Caki2 (cell line): ENCODE data around the gene ALKBH6. TPM values are rescaled to one million over a fixed set of nuclear protein-coding genes. Genes with fewer than 3 reads are reported as not detected.
A peak's percentile ranks its signal among the peaks of the same experiment; 100 is the strongest.

ENCODE experiments used
- DNase-seq: peaks from one replicate; pipeline ENCODE4 v3.0.0-alpha.2; 2015; ENCODE audit warnings: low read depth
- in situ Hi-C: cut with HindIII; loops from 2 replicates; pipeline ENCODE4 v1.10.0; 2016; ENCODE audit warnings: low sequenced_read_pairs, low pct_unique_long_range_greater_than_20kb, mixed read lengths
- total RNA-seq: library from RNA; depleted of rRNA; stranded (reverse); fragments of >200 nt; shearing (Covaris generic); gene quantifications from 2 replicates; pipeline ENCODE4 v1.2.3, GENCODE V29; 2014; ENCODE audit warnings: low replicate concordance; rRNA removed

ALKBH6 gene
- total RNA-seq, 1 experiment from 2014 or later: 41.7 TPM

DNA sequence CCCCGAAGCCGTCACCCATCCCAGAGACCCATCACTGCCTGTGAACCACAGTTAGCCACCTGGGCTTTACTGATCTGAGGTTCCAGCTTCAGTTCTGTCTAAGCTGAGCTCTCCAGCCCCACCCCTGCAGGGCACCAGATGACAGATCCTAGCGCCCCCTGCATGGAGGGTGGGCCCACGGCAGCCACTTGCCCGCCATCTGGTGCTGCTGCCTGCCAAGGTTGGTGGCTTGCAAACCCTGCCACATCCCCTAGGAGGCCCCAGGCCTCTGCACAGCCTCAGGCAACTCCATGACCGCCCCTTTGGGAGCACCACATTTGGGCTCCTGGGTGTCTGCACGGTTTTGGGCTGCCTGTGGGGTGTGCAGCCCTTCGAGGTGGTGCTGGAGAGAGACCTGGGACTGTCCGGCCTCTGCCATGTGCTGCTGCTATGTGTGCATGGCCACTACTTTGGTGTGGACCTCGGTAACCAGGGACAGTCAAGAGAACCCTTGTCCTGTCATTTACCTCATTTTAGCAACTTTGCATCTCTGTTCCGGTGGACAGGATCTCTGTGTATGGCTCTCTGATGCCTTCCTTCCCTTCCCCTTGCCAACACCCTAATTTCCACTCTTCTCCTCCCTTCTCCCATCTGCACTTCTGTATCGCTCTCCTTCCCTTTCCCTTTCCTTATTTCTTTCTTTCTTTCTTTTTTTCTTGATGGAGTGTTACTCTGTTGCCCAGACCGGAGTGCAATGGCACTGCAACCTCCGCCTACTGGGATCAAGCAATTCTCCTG is 36.4 kb downstream of the ALKBH6 start:
- DNase-seq: no peak
- in situ Hi-C loops: no loop called here

- in situ Hi-C loops: no loop called here
- peak; percentile 43 for DNase-seq
These were observed 38.3 kb downstream of the ALKBH6 start for GRCh38 chr19:35975608-35976214.

DNA sequence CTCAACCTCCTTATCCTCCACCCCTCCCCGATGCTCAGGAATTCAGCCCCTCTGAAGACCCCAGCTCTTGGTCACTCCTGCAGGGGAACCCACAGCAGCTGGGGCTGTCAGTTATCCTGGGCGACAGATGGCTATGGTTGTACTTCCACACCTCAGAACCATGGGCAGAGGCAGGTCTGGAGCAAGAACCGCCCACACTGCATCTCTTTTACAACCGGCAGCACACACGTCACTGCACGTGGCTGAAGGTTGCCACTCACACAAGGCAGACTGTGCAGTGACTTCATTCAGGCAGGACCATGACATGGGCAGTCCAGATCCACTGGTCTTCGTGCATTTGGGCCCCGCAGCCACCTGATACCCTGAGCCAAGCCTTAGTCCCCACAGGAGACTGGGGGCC is 40.5 kb downstream of the ALKBH6 start:
- in situ Hi-C loops: no loop called here
- DNase-seq: no peak

GRCh38 chr19:35966771-35967170 is 47.2 kb downstream of the ALKBH6 start:
- in situ Hi-C loops: no loop called here
- no peak for DNase-seq

DNA sequence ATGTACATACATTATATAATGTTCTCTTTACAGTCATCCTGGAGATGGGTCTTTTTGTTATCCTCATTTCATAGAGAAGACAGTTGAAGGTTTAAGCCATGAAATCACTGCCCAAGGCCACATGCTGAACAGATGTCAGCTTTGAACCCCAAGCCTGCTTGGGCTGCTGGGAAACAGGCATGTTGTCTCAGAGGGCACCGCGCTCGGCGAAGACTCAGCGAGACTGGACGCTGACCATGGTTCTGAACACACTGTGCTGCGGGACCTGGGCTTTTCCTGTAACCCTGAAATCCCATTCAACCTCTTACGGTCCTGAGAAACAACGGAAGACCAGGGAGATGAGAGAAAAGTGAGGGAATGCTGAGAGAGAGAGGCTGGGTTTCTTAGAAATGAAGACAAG is 50.5 kb downstream of the ALKBH6 start:
- in situ Hi-C loops: no loop called here
- DNase-seq: peak; percentile 41

GRCh38 chr19:35960432-35960972 is 53.5 kb downstream of the ALKBH6 start:
- DNase-seq: no peak
- in situ Hi-C loops: no loop called here

- in situ Hi-C loops: no loop called here
- DNase-seq: no peak
These were observed 54.1 kb downstream of the ALKBH6 start for GRCh38 chr19:35959968-35960320.

Other genes with a start within 250 kb of the ALKBH6 start
- 2.2 and 3.5 TPM in 2 replicates for gene ARHGAP33, start 238.6 kb downstream of the ALKBH6 start, total RNA-seq
- gene PRODH2, start 201.4 kb downstream of the ALKBH6 start, total RNA-seq: 0.17 TPM in 1 of 2 replicates, not detected in the other
- gene NPHS1, start 161.7 kb downstream of the ALKBH6 start, total RNA-seq: 0.41 and 0.88 TPM in 2 replicates
- not detected in 2 replicates for gene KIRREL2, start 157.3 kb downstream of the ALKBH6 start, total RNA-seq
- 53.9 and 58.7 TPM in 2 replicates for gene APLP1, start 145.6 kb downstream of the ALKBH6 start, total RNA-seq
- gene NFKBID, start 113.7 kb downstream of the ALKBH6 start, total RNA-seq: 4.8 and 5.8 TPM in 2 replicates
- 0.88 TPM in 1 of 2 replicates, not detected in the other for gene HCST, start 111.7 kb downstream of the ALKBH6 start, total RNA-seq
- not detected in 2 replicates for gene TYROBP, start 105.9 kb downstream of the ALKBH6 start, total RNA-seq
- gene LRFN3, start 77.8 kb downstream of the ALKBH6 start, total RNA-seq: 4.4 and 9.7 TPM in 2 replicates
- gene SDHAF1, start 19.0 kb downstream of the ALKBH6 start, total RNA-seq: 54.3 and 64.8 TPM in 2 replicates
- 1.4 TPM in 1 of 2 replicates, not detected in the other for gene SYNE4, start 5.4 kb downstream of the ALKBH6 start, total RNA-seq
- 1.1 and 2.3 TPM in 2 replicates for gene CLIP3, start 18.7 kb upstream of the ALKBH6 start, total RNA-seq
- gene THAP8, start 40.1 kb upstream of the ALKBH6 start, total RNA-seq: 3.6 and 11.7 TPM in 2 replicates
- 8.5 and 10.3 TPM in 2 replicates for gene WDR62, start 40.7 kb upstream of the ALKBH6 start, total RNA-seq
- gene OVOL3, start 96.9 kb upstream of the ALKBH6 start, total RNA-seq: not detected in 2 replicates
- 110 and 136 TPM in 2 replicates for gene POLR2I, start 100.7 kb upstream of the ALKBH6 start, total RNA-seq
- 369 and 423 TPM in 2 replicates for gene TBCB, start 101.3 kb upstream of the ALKBH6 start, total RNA-seq
- gene CAPNS1, start 125.9 kb upstream of the ALKBH6 start, total RNA-seq: 218 and 288 TPM in 2 replicates
- gene COX7A1, start 138.2 kb upstream of the ALKBH6 start, total RNA-seq: not detected in 2 replicates
- 1.6 and 2.0 TPM in 2 replicates for gene ZNF565, start 200.5 kb upstream of the ALKBH6 start, total RNA-seq
- gene ZNF146, start 200.9 kb upstream of the ALKBH6 start, total RNA-seq: 31.7 and 38.0 TPM in 2 replicates